Breast epithelium (tissue), 4 donors: Measurements from ENCODE around the gene TUBA4B. TPM values are rescaled to one million over a fixed set of nuclear protein-coding genes. Genes with fewer than 3 reads are reported as not detected.
A peak's percentile ranks its signal among the peaks of the same experiment; 100 is the strongest.

ENCODE experiments used
- DNase-seq, 2 donors: peaks; one replicate each; pipeline ENCODE4 v3.0.0-alpha.2; 2019; ENCODE audit warnings: low spot score in 2 of 2
- H3K27ac ChIP-seq, 2 donors: fragments of 200-600 bp; sonication (generic) in 1 of 2; one replicate each; pipeline ENCODE4 v1.5.1; 2016 to 2019; ENCODE audit warnings: mild to moderate bottlenecking in 1 of 2
- H3K27me3 ChIP-seq, 2 donors: fragments of 200-600 bp; sonication (generic) in 1 of 2; one replicate each; pipeline versions ENCODE4 v1.5.1 to v1.6.0; 2017 to 2019; ENCODE audit warnings: control low read depth in 1 of 2, mild to moderate bottlenecking in 1 of 2
- H3K36me3 ChIP-seq: fragments of 200-600 bp; one replicate; pipeline ENCODE4 v1.5.1; 2019
- H3K4me1 ChIP-seq, 2 donors: fragments of 200-600 bp; sonication (generic); one replicate each; pipeline ENCODE4 v1.5.1; 2016 to 2019; ENCODE audit warnings: control low read depth in 1 of 2
- H3K4me3 ChIP-seq, 3 donors: fragments of 200-600 bp; sonication (generic); 1 replicate in 2 of 3; 2 replicates in 1 of 3; pipeline ENCODE4 v1.5.1; 2016 to 2019; ENCODE audit warnings: mild to moderate bottlenecking in 3 of 3, moderate library complexity in 2 of 3
- H3K9me3 ChIP-seq, 2 donors: fragments of 200-600 bp; sonication (generic) in 1 of 2; one replicate each; pipeline ENCODE4 v1.5.1; 2016 to 2019; ENCODE audit warnings: control low read depth in 1 of 2
- CTCF ChIP-seq, 3 donors: fragments of 450-650 bp; IDR thresholded peaks; one replicate each; pipeline ENCODE4 v1.5.1; 2016 to 2017; ENCODE audit warnings: antibody characterized with exemption in 3 of 3, mild to moderate bottlenecking in 3 of 3, moderate library complexity in 3 of 3
- POLR2A ChIP-seq: fragments of 450-650 bp; IDR thresholded peaks from one replicate; pipeline ENCODE4 v1.6.1; 2016; ENCODE audit warnings: antibody characterized with exemption, mild to moderate bottlenecking, moderate library complexity
- POLR2AphosphoS5 ChIP-seq, 3 donors: sonication (generic); formaldehyde crosslinking; IDR thresholded peaks; one replicate each; pipeline ENCODE4 v1.6.1; 2017; ENCODE audit warnings: antibody characterized with exemption in 3 of 3
- intact Hi-C: fragments of 100-400 bp; cut with DNase I; formaldehyde crosslinking; loops from one replicate; pipeline ENCODE4 v1.15.1; 2023; ENCODE audit warnings: low total_unique reads
- total RNA-seq, 3 donors: library from RNA; depleted of rRNA; stranded (reverse); fragments of >200 nt; gene quantifications; one replicate each; pipeline ENCODE4 v1.1.0, GENCODE V29; 2016

Gene TUBA4B
- total RNA-seq, 3 donors from 2014 or later, result 0.16 TPM; not detected in 2

GRCh38 chr2:219214786-219215185, 38.3 kb upstream of the TUBA4B start:
- no peak overlapping the region for H3K4me3 ChIP-seq
- no peaks in the 10 kb centered on the region for H3K27me3 ChIP-seq
- H3K36me3 ChIP-seq, result no peaks in the 10 kb centered on the region
- intact Hi-C loops, result no loop called here
- no peak for DNase-seq
- no peaks in the 10 kb centered on the region for H3K9me3 ChIP-seq
- no peak overlapping the region for H3K27ac ChIP-seq
- TF ChIP-seq POLR2A (no peak), CTCF (IDR thresholded peaks at IDR 0.05) (no peak), POLR2AphosphoS5 (IDR thresholded peaks at IDR 0.05) (no peak)
- peaks cover 9 to 17% of the 10 kb centered on the region in 2 donors for H3K4me1 ChIP-seq

DNA sequence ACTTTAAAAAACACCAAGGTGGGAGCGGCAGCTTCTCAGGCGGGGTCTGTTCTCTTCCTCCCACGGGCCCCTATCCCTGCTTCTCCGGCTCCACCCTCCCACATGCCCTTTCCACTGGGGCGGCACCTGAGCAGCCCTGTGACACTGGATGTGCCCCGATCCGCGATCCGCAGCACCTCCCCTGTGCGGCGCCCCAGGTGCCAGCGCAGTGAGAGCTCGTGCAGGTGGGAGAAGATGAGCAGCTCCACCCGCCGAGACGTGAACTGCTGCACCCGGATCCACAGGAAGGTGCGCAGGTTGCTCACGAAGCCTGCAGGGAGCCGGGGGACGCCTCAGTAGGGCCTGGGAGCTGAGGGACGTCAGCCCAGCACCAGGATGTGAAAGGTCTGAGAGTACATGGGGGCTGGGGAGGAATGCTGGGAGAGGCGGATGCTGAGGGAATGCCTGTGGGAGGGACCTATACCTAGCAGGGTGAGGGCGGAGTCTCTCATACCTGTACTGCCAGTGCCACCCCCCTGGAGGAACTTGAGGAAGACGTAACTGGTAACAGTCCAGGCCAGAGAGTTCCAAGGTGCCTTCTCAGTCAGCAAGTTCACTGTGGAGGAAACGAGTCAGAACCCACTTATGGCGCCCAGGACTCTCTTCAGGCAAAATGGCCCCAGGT, 37.0 kb upstream of the TUBA4B start:
- no peak for TF ChIP-seq POLR2A
- no peak for TF ChIP-seq CTCF (IDR thresholded peaks at IDR 0.05)
- TF ChIP-seq POLR2AphosphoS5 (IDR thresholded peaks at IDR 0.05), result no peak
- Histone ChIP-seq H3K9me3 (no peaks in the 10 kb centered on the region), H3K36me3 (no peaks in the 10 kb centered on the region), H3K27ac (no peak overlapping the region), H3K4me1 (peaks cover 9 to 17% of the 10 kb centered on the region in 2 donors), H3K4me3 (no peak overlapping the region), H3K27me3 (no peaks in the 10 kb centered on the region)
- DNase-seq, result no peak
- intact Hi-C loops, result no loop called here

DNA sequence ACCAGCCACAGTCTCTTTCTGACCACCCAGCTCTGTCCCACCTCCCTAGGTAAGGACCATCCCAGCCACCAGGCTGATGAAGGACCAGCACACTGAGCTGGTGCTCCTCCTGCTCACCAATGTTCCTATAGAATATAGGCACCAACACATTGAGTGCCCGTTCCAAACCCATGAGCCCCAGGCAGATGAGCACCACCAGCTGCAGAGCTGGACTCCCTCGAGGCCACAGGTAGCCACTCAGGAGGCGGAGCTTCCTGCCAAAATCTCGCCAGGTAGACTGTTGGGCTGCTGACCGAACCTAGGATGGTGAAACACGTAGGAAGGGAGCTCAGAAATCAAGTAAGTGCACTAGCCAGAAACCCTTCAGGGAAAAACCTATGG, 36.5 kb upstream of the TUBA4B start:
- Histone ChIP-seq H3K27ac (no peak overlapping the region), H3K4me3 (no peak overlapping the region), H3K4me1 (peaks cover 9 to 17% of the 10 kb centered on the region in 2 donors), H3K9me3 (no peaks in the 10 kb centered on the region), H3K36me3 (peaks cover 3% of the 10 kb centered on the region), H3K27me3 (no peaks in the 10 kb centered on the region)
- TF ChIP-seq POLR2A (no peak), POLR2AphosphoS5 (IDR thresholded peaks at IDR 0.05) (no peak), CTCF (IDR thresholded peaks at IDR 0.05) (no peak)
- intact Hi-C loops, result no loop called here
- DNase-seq, result no peak

DNA sequence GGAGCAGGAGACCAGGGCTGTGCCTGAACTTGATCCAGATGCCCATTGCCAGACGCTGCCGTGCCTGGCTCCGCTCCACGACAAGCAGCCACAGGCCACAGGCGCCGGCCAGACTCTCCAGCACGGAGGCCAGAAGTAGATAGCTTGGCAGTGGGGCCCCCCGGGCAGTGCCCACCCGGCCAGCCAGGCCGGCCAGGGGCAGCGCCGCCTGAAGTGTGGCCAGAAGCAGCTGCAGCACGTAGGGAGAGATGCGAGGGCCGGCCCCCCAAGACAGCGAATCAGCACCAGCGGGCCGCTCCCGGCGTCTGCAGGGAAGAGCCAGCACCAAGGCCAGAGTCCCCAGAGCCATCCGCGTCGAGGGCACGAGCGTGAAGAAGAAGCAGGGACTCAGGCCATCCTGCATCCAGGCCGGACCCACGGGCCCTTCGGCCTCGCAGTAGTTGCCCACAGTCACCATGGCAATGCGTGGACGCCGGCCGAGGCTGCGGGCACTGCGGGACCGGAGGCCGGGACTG, 34.8 kb upstream of the TUBA4B start:
- DNase-seq, result peak; percentile 60 to 74
- Histone ChIP-seq H3K4me1 (peaks cover 9 to 17% of the 10 kb centered on the region in 2 donors), H3K27ac (peak overlapping the region; percentile 79 to 95), H3K9me3 (no peaks in the 10 kb centered on the region), H3K36me3 (peaks cover 3% of the 10 kb centered on the region), H3K27me3 (no peaks in the 10 kb centered on the region), H3K4me3 (peak overlapping the region; percentile 55 to 86 (median 66))
- TF ChIP-seq CTCF (IDR thresholded peaks at IDR 0.05) (no peak), POLR2A (no peak), POLR2AphosphoS5 (IDR thresholded peaks at IDR 0.05) (no peak)
- intact Hi-C loops, result no loop called here
